HCT116 (cell line): ENCODE results near the gene CD33. TPM values are rescaled to one million over a fixed set of nuclear protein-coding genes. Genes with fewer than 3 reads are reported as not detected.

ENCODE experiments used
- ATAC-seq: fragments of 200-7000 bp; cut with Tn5 transposase; 2 replicates; pipeline ENCODE4 v1.9.1; 2020; ENCODE audit warnings: mild to moderate bottlenecking, moderate library complexity
- BruUV-seq: library from RNA; stranded (reverse); fragments of 400-500 nt; replicated peaks from 2 replicates; lab custom pipeline; 2021; lab: Mats Ljungman, UMichigan
- CTCF ChIA-PET: fragments of 300-600 bp; sonication (Branson Sonifier 250); formaldehyde crosslinking; loops from one replicate; lab custom pipeline; 2021; ENCODE audit warnings: antibody characterized with exemption; lab: Charles Lee
- POLR2A ChIA-PET: fragments of 300-600, 350-600 bp; sonication (Branson Sonifier 250); formaldehyde crosslinking; loops from one replicate; lab custom pipeline; 2021; ENCODE audit warnings: antibody characterized with exemption; lab: Charles Lee
- RAD21 ChIA-PET, 2 experiments: fragments of 300-600 bp; sonication (Branson Sonifier 250); formaldehyde crosslinking; loops; one replicate each; lab custom pipeline; 2023; ENCODE audit warnings: low total read pairs in 2 of 2; ENCODE audit not compliant: uncharacterized antibody in 2 of 2, unreplicated experiment in 2 of 2, low non-redundant PET in 1 of 2; lab: Charles Lee
- DNase-seq: peaks from one replicate; pipeline ENCODE4 v3.0.0-alpha.2; 2010; ENCODE audit warnings: low read depth, low spot score
- H2AFZ ChIP-seq: fragments of 200-600 bp; shearing (Covaris generic), sonication (generic); 2 replicates; pipeline ENCODE4 v1.6.1; 2017; ENCODE audit warnings: low read depth, mixed run types, mixed read lengths, antibody characterized with exemption, low read length; ENCODE audit not compliant: poor library complexity, severe bottlenecking
- H3K27ac ChIP-seq: 2 replicates; pipeline ENCODE4 v1.5.1; 2012; ENCODE audit warnings: low read depth, low read length
- H3K27me3 ChIP-seq: fragments of 200-600 bp; sonication (generic); 2 replicates; pipeline ENCODE4 v1.6.1; 2016; ENCODE audit warnings: mixed run types, low read length, mixed read lengths; ENCODE audit not compliant: insufficient read depth
- H3K36me3 ChIP-seq, 2 experiments: fragments of 200-500 bp in 1 of 2; fragments of 200-600 bp in 1 of 2; sonication (Bioruptor generic) in 1 of 2; sonication (generic) in 1 of 2; 2 replicates each; pipeline versions ENCODE4 v1.5.1 to v1.6.1; 2014 to 2016; ENCODE audit warnings: low read length in 2 of 2, inconsistent platforms in 1 of 2, mixed read lengths in 1 of 2, mixed run types in 1 of 2; ENCODE audit not compliant: insufficient read depth in 2 of 2, control insufficient read depth in 1 of 2
- H3K4me1 ChIP-seq, 2 experiments: fragments of 200-600 bp in 1 of 2; sonication (generic) in 1 of 2; 2 replicates each; pipeline versions ENCODE4 v1.5.1 to v1.6.1; 2012 to 2017; ENCODE audit warnings: low read length in 2 of 2, inconsistent platforms in 1 of 2, mild to moderate bottlenecking in 1 of 2, mixed read lengths in 1 of 2, mixed run types in 1 of 2, moderate library complexity in 1 of 2; ENCODE audit not compliant: insufficient read depth in 2 of 2, control insufficient read depth in 1 of 2
- H3K4me2 ChIP-seq: fragments of 200-600 bp; sonication (generic); 2 replicates; pipeline ENCODE4 v1.6.1; 2017; ENCODE audit warnings: mixed run types, low read length, mixed read lengths
- H3K4me3 ChIP-seq, 2 experiments: fragments of 200-600 bp in 1 of 2; sonication (generic) in 1 of 2; replicated peaks in 1 of 2; 2 replicates each; pipeline ENCODE4 v1.5.1; 2011 to 2016; ENCODE audit warnings: low read length in 2 of 2, control low read depth in 1 of 2, low read depth in 1 of 2, mild to moderate bottlenecking in 1 of 2, mixed read lengths in 1 of 2, mixed run types in 1 of 2
- H3K79me2 ChIP-seq: fragments of 200-600 bp; sonication (generic); 2 replicates; pipeline ENCODE4 v1.6.1; 2017; ENCODE audit warnings: mild to moderate bottlenecking, mixed run types, low read length, moderate library complexity, mixed read lengths; ENCODE audit not compliant: insufficient read depth
- H3K9ac ChIP-seq: fragments of 200-600 bp; sonication (generic); 2 replicates; pipeline ENCODE4 v1.6.1; 2016; ENCODE audit warnings: low read length, mixed read lengths
- H3K9me2 ChIP-seq: fragments of 200-600 bp; sonication (generic), shearing (Covaris generic); 2 replicates; pipeline ENCODE4 v1.6.1; 2017; ENCODE audit warnings: mixed run types, mild to moderate bottlenecking, moderate library complexity; ENCODE audit not compliant: insufficient read depth
- H3K9me3 ChIP-seq, 2 experiments: fragments of 200-500 bp in 1 of 2; fragments of 200-600 bp in 1 of 2; sonication (Bioruptor generic) in 1 of 2; sonication (generic) in 1 of 2; 2 replicates each; pipeline ENCODE4 v1.6.1; 2014 to 2017; ENCODE audit warnings: low read length in 2 of 2, mixed read lengths in 2 of 2, inconsistent platforms in 1 of 2, low read depth in 1 of 2, mild to moderate bottlenecking in 1 of 2, mixed run types in 1 of 2, moderate library complexity in 1 of 2; ENCODE audit not compliant: control insufficient read depth in 1 of 2, insufficient read depth in 1 of 2
- H4K20me1 ChIP-seq: fragments of 200-600 bp; sonication (generic), shearing (Covaris generic); 2 replicates; pipeline ENCODE4 v1.6.1; 2017; ENCODE audit warnings: mixed run types, mild to moderate bottlenecking, moderate library complexity; ENCODE audit not compliant: insufficient read depth
- CEBPB ChIP-seq: IDR thresholded peaks from 2 replicates; pipeline ENCODE4 v1.6.1; 2012; ENCODE audit warnings: low read depth
- CTCF ChIP-seq, 3 experiments: fragments of 200-600 bp in 1 of 3; sonication (generic) in 1 of 3; IDR thresholded peaks in 2 of 3; conservative IDR thresholded peaks in 1 of 3; 2 replicates each; pipeline ENCODE4 v1.5.1; 2012 to 2017; ENCODE audit warnings: low read depth in 2 of 3, low read length in 2 of 3, antibody characterized with exemption in 1 of 3, borderline replicate concordance in 1 of 3, control low read depth in 1 of 3, mild to moderate bottlenecking in 1 of 3, mixed read lengths in 1 of 3, mixed run types in 1 of 3, moderate library complexity in 1 of 3; ENCODE audit not compliant: insufficient read depth in 1 of 3
- EGR1 ChIP-seq: IDR thresholded peaks from 2 replicates; pipeline ENCODE4 v1.6.1; 2012; ENCODE audit warnings: low read depth
- EZH2 ChIP-seq: fragments of 200-600 bp; sonication (generic); IDR thresholded peaks from 2 replicates; pipeline ENCODE4 v1.6.1; 2017; ENCODE audit warnings: antibody characterized with exemption, mixed run types
- JUND ChIP-seq: IDR thresholded peaks from 2 replicates; pipeline ENCODE4 v1.6.1; 2012
- MAX ChIP-seq: IDR thresholded peaks from 2 replicates; pipeline ENCODE4 v1.6.1; 2012
- REST ChIP-seq: IDR thresholded peaks from 2 replicates; pipeline ENCODE4 v1.6.1; 2012; ENCODE audit warnings: low read depth
- SRF ChIP-seq: IDR thresholded peaks from 2 replicates; pipeline ENCODE4 v1.6.1; 2012; ENCODE audit warnings: low read depth
- TCF7L2 ChIP-seq: IDR thresholded peaks from 2 replicates; pipeline ENCODE4 v1.7.0; 2011; ENCODE audit warnings: borderline replicate concordance, inconsistent platforms; ENCODE audit not compliant: insufficient read depth, insufficient read length; ENCODE audit errors: extremely low read depth
- ZFX ChIP-seq: fragments of 450-650 bp; IDR thresholded peaks from 2 replicates; pipeline ENCODE4 v1.6.1; 2017
- intact Hi-C: fragments of 100-400 bp; cut with micrococcal nuclease; formaldehyde crosslinking; loops from 2 replicates; pipeline ENCODE4 v1.10.0; 2022
- total RNA-seq: library from RNA; stranded (reverse); gene quantifications from one replicate; pipeline ENCODE4 v1.2.1, GENCODE V29; 2021; ENCODE audit not compliant: unreplicated experiment

CD33 gene
- total RNA-seq, 1 experiment from 2014 or later: 3.1 TPM

DNA sequence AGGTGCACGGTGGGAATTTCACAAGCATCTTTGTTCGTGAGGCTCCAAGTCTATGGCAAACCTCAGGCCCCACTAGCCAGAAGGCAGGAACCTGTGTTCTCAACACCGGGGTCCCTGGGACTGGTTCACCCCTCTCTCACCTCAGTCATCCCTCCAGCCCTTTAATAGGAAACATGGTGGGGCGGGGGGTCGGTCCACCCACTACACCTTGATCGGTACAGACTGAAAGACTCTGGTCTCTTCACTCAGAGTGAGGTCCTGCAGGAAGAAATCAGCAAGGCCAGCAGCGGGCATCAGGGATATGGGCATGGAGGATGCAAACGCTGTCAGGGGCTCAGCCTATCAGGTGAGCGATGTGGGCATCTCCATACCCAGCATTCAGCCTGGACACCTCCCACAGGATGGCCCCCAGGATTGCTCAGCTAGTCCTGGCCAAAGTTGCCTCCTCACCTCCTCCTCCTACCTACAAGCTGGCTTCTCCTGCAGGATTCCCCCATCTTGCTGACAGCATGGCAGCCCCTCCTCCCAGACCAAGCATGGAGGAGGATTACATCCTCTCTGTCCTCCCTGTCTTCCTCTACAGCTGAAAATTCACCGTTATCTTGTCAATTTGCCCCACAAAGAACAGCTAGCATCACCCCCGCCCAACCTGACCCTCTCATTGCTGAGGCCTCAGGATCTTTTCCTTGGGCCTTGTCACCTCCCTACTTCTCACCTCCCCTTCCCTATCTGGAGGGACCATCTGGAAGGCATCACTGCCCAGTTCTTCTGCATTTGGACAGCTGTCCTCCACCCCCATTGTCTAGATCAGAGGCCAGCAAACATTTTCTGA lies 37.3 kb upstream of the CD33 start:
- TF ChIP-seq MAX (no peak), EZH2 (no peak), REST (no peak), JUND (no peak), ZFX (no peak), EGR1 (no peak), TCF7L2 (no peak), CTCF (IDR thresholded peaks at IDR 0.05 in 2 of 3, conservative IDR thresholded peaks at IDR 0.05 in 1 of 3; ENCODE audit: borderline replicate concordance in 1 of 3, insufficient read depth in 1 of 3, low read depth in 2 of 3, low read length in 2 of 3) (no peak), SRF (no peak), CEBPB (no peak)
- POLR2A ChIA-PET: no interaction called here
- no TSS peak for BruUV-seq

More for the DNA sequence above, 37.3 kb upstream of the CD33 start:
- H3K36me3 ChIP-seq: no peaks in the 10 kb centered on the region
- H3K27ac ChIP-seq: no peak overlapping the region
- H3K9ac ChIP-seq: no peak overlapping the region
- no peaks in the 10 kb centered on the region for H3K4me1 ChIP-seq
- H3K79me2 ChIP-seq: no peaks in the 10 kb centered on the region
- ATAC-seq (no peak), DNase-seq (no peak)
- H3K27me3 ChIP-seq: no peaks in the 10 kb centered on the region
- H3K9me3 ChIP-seq: no peaks in the 10 kb centered on the region
- no peaks in the 10 kb centered on the region for H3K9me2 ChIP-seq
- H4K20me1 ChIP-seq: no peaks in the 10 kb centered on the region
- H3K4me2 ChIP-seq: no peak overlapping the region
- H3K4me3 ChIP-seq: no peak overlapping the region
- CTCF ChIA-PET: no interaction called here
- intact Hi-C loops: no loop called here
- H2AFZ ChIP-seq: no peak overlapping the region
- RAD21 ChIA-PET: no interaction called here
